ENCODE measurements around the gene MAPT.

Gene MAPT

GRCh38 chr17:45997166-45997565, 102.8 kb downstream of the MAPT start:
- TF ChIP-seq ZNF565 (CRISPR knock-in tag; conservative IDR thresholded peaks at IDR 0.05; ENCODE audit: low read depth) (no peak), CSRNP3 (CRISPR knock-in tag; IDR thresholded peaks at IDR 0.05) (no peak), TSHZ2 (CRISPR knock-in tag; IDR thresholded peaks at IDR 0.05) (no peak), PPARA (CRISPR knock-in tag; IDR thresholded peaks at IDR 0.05; ENCODE audit: borderline replicate concordance) (no peak), TCF4 (CRISPR knock-in tag; IDR thresholded peaks at IDR 0.05; ENCODE audit: borderline replicate concordance) (no peak), ISL1 (CRISPR knock-in tag; IDR thresholded peaks at IDR 0.05) (no peak)
- no peak for ATAC-seq

- TF ChIP-seq ZNF8 (CRISPR knock-in tag; IDR thresholded peaks at IDR 0.05) (no peak), ZC3H10 (CRISPR knock-in tag; IDR thresholded peaks at IDR 0.05) (no peak), TSHZ2 (CRISPR knock-in tag; IDR thresholded peaks at IDR 0.05) (no peak), ARNTL (CRISPR knock-in tag; IDR thresholded peaks at IDR 0.05; ENCODE audit: borderline replicate concordance, low read depth) (no peak), CSDC2 (CRISPR knock-in tag; IDR thresholded peaks at IDR 0.05) (no peak), TOX (CRISPR knock-in tag; IDR thresholded peaks at IDR 0.05; ENCODE audit: borderline replicate concordance) (no peak), SNAI2 (CRISPR knock-in tag; IDR thresholded peaks at IDR 0.05) (no peak), GLIS3 (CRISPR knock-in tag; IDR thresholded peaks at IDR 0.05) (no peak), BACH2 (CRISPR knock-in tag; IDR thresholded peaks at IDR 0.05; ENCODE audit: borderline replicate concordance) (no peak), OSR1 (CRISPR knock-in tag; IDR thresholded peaks at IDR 0.05) (no peak)
- no peak for ATAC-seq
Observed at GRCh38 chr17:45997624-45998023, 103.3 kb downstream of the MAPT start.

DNA sequence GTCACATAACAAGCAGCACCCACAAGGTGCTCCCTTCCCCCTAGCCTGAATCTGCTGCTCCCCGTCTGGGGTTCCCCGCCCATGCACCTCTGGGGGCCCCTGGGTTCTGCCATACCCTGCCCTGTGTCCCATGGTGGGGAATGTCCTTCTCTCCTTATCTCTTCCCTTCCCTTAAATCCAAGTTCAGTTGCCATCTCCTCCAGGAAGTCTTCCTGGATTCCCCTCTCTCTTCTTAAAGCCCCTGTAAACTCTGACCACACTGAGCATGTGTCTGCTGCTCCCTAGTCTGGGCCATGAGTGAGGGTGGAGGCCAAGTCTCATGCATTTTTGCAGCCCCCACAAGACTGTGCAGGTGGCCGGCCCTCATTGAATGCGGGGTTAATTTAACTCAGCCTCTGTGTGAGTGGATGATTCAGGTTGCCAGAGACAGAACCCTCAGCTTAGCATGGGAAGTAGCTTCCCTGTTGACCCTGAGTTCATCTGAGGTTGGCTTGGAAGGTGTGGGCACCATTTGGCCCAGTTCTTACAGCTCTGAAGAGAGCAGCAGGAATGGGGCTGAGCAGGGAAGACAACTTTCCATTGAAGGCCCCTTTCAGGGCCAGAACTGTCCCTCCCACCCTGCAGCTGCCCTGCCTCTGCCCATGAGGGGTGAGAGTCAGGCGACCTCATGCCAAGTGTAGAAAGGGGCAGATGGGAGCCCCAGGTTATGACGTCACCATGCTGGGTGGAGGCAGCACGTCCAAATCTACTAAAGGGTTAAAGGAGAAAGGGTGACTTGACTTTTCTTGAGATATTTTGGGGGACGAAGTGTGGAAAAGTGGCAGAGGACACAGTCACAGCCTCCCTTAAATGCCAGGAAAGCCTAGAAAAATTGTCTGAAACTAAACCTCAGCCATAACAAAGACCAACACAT, 104.9 kb downstream of the MAPT start, which contains the start of gene STH:
TSS of gene STH (plus strand) at position 264 of the 913 bp plus-strand sequence. CDS start at position 294, 30 bp downstream.
- no peak for ATAC-seq

More for the DNA sequence above, 104.9 kb downstream of the MAPT start, which contains the start of gene STH:
- TF ChIP-seq ZNF565 (CRISPR knock-in tag; conservative IDR thresholded peaks at IDR 0.05; ENCODE audit: low read depth), result no peak
- TF ChIP-seq ESRRG (CRISPR knock-in tag; IDR thresholded peaks at IDR 0.05), result no peak
- TF ChIP-seq CSDC2 (CRISPR knock-in tag; IDR thresholded peaks at IDR 0.05), result no peak
- no peak for TF ChIP-seq ZC3H10 (CRISPR knock-in tag; IDR thresholded peaks at IDR 0.05)
- TF ChIP-seq GLIS3 (CRISPR knock-in tag; IDR thresholded peaks at IDR 0.05), result no peak
- TF ChIP-seq, protein P1, sequence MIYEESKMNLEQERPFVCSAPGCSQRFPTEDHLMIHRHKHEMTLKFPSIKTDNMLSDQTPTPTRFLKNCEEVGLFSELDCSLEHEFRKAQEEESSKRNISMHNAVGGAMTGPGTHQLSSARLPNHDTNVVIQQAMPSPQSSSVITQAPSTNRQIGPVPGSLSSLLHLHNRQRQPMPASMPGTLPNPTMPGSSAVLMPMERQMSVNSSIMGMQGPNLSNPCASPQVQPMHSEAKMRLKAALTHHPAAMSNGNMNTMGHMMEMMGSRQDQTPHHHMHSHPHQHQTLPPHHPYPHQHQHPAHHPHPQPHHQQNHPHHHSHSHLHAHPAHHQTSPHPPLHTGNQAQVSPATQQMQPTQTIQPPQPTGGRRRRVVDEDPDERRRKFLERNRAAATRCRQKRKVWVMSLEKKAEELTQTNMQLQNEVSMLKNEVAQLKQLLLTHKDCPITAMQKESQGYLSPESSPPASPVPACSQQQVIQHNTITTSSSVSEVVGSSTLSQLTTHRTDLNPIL (CRISPR knock-in tag; IDR thresholded peaks at IDR 0.05; ENCODE audit: low read depth), result no peak
- no peak for TF ChIP-seq OSR1 (CRISPR knock-in tag; IDR thresholded peaks at IDR 0.05)
- TF ChIP-seq BACH2 (CRISPR knock-in tag; IDR thresholded peaks at IDR 0.05; ENCODE audit: borderline replicate concordance), result no peak
- TF ChIP-seq TSHZ2 (CRISPR knock-in tag; IDR thresholded peaks at IDR 0.05), result no peak
- no peak for TF ChIP-seq ISL1 (CRISPR knock-in tag; IDR thresholded peaks at IDR 0.05)
- no peak for TF ChIP-seq ZFP3 (CRISPR knock-in tag; IDR thresholded peaks at IDR 0.05)
- TF ChIP-seq ZNF70 (CRISPR knock-in tag; IDR thresholded peaks at IDR 0.05), result no peak
- no peak for TF ChIP-seq ARNTL (CRISPR knock-in tag; IDR thresholded peaks at IDR 0.05; ENCODE audit: borderline replicate concordance, low read depth)
- no peak for TF ChIP-seq TCF4 (CRISPR knock-in tag; IDR thresholded peaks at IDR 0.05; ENCODE audit: borderline replicate concordance)
- no peak for TF ChIP-seq ZFP30 (CRISPR knock-in tag; IDR thresholded peaks at IDR 0.05)
- TF ChIP-seq ZNF8 (CRISPR knock-in tag; IDR thresholded peaks at IDR 0.05), result no peak
- TF ChIP-seq, protein P2, sequence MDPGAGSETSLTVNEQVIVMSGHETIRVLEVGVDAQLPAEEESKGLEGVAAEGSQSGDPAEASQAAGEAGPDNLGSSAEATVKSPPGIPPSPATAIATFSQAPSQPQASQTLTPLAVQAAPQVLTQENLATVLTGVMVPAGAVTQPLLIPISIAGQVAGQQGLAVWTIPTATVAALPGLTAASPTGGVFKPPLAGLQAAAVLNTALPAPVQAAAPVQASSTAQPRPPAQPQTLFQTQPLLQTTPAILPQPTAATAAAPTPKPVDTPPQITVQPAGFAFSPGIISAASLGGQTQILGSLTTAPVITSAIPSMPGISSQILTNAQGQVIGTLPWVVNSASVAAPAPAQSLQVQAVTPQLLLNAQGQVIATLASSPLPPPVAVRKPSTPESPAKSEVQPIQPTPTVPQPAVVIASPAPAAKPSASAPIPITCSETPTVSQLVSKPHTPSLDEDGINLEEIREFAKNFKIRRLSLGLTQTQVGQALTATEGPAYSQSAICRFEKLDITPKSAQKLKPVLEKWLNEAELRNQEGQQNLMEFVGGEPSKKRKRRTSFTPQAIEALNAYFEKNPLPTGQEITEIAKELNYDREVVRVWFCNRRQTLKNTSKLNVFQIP (CRISPR knock-in tag; IDR thresholded peaks at IDR 0.05; ENCODE audit: borderline replicate concordance, low read depth), result no peak
- TF ChIP-seq SNAI2 (CRISPR knock-in tag; IDR thresholded peaks at IDR 0.05), result no peak
- TF ChIP-seq PPARA (CRISPR knock-in tag; IDR thresholded peaks at IDR 0.05; ENCODE audit: borderline replicate concordance), result no peak

All from SK-N-SH treated with all-trans-retinoic acid at 6 μM for 48 hours (cell line).